PC-9 (cell line): ENCODE data around the gene IGFBP2. TPM values are rescaled to one million over a fixed set of nuclear protein-coding genes. Genes with fewer than 3 reads are reported as not detected.

ENCODE experiments used
- BruUV-seq: library from RNA; stranded (reverse); fragments of 400-500 nt; replicated peaks from 2 replicates; lab custom pipeline; 2021; lab: Mats Ljungman, UMichigan
- CTCF ChIA-PET: fragments of 300-600 bp; sonication (Branson Sonifier 250); formaldehyde crosslinking; loops from one replicate; lab custom pipeline; 2022; ENCODE audit warnings: antibody characterized with exemption; lab: Charles Lee
- POLR2A ChIA-PET: fragments of 300-600 bp; sonication (Branson Sonifier 250); formaldehyde crosslinking; loops from one replicate; lab custom pipeline; 2022; ENCODE audit warnings: antibody characterized with exemption; ENCODE audit not compliant: unreplicated experiment; lab: Charles Lee
- DNase-seq, 2 experiments: peaks; one replicate each; pipeline versions ENCODE4 v3.0.0 to v3.0.0-alpha.2; 2015 to 2022; ENCODE audit warnings: mixed read lengths in 1 of 2
- H2AFZ ChIP-seq: fragments of 200-600 bp; sonication (generic); 2 replicates; pipeline ENCODE4 v1.8.1; 2017; ENCODE audit warnings: antibody characterized with exemption
- H3F3A ChIP-seq: fragments of 200-600 bp; sonication (generic); 2 replicates; pipeline ENCODE4 v1.8.1; 2017; ENCODE audit warnings: antibody characterized with exemption, mild to moderate bottlenecking, low read depth; ENCODE audit not compliant: insufficient read depth
- H3K27ac ChIP-seq: fragments of 200-600 bp; sonication (generic); 2 replicates; pipeline ENCODE4 v1.6.1; 2016; ENCODE audit warnings: mixed run types
- H3K27me3 ChIP-seq: fragments of 200-600 bp; sonication (generic); 2 replicates; pipeline ENCODE4 v1.6.1; 2016; ENCODE audit warnings: low read depth, mixed run types; ENCODE audit not compliant: insufficient read depth
- H3K36me3 ChIP-seq: fragments of 200-600 bp; sonication (generic); 2 replicates; pipeline ENCODE4 v1.6.1; 2016; ENCODE audit warnings: low read depth, mixed run types
- H3K4me1 ChIP-seq: fragments of 200-600 bp; sonication (generic); replicated peaks from 2 replicates; pipeline ENCODE4 v1.6.1; 2016; ENCODE audit warnings: mixed run types; ENCODE audit not compliant: insufficient read depth
- H3K4me2 ChIP-seq: fragments of 200-600 bp; sonication (generic); 2 replicates; pipeline ENCODE4 v1.6.1; 2017; ENCODE audit warnings: mixed run types
- H3K4me3 ChIP-seq: fragments of 200-600 bp; sonication (generic); 2 replicates; pipeline ENCODE4 v1.6.1; 2016; ENCODE audit warnings: mixed run types
- H3K79me2 ChIP-seq: fragments of 200-600 bp; sonication (generic); 2 replicates; pipeline ENCODE4 v1.6.1; 2017; ENCODE audit warnings: low read depth, mixed run types
- H3K9me2 ChIP-seq: fragments of 200-600 bp; sonication (generic); 2 replicates; pipeline ENCODE4 v1.8.1; 2017; ENCODE audit warnings: mild to moderate bottlenecking; ENCODE audit not compliant: insufficient read depth
- H3K9me3 ChIP-seq: fragments of 200-600 bp; sonication (generic); 2 replicates; pipeline ENCODE4 v1.8.1; 2016; ENCODE audit warnings: low read depth; ENCODE audit not compliant: insufficient read depth
- H4K20me1 ChIP-seq: fragments of 200-600 bp; sonication (generic); 2 replicates; pipeline ENCODE4 v1.8.1; 2017; ENCODE audit not compliant: insufficient read depth
- CTCF ChIP-seq: fragments of 200-600 bp; sonication (generic); conservative IDR thresholded peaks from 2 replicates; pipeline ENCODE4 v1.6.1; 2017; ENCODE audit warnings: mixed run types, antibody characterized with exemption, mild to moderate bottlenecking, moderate library complexity
- EZH2 ChIP-seq: fragments of 200-600 bp; sonication (generic); IDR thresholded peaks from 2 replicates; pipeline ENCODE4 v1.8.0; 2017; ENCODE audit warnings: antibody characterized with exemption, low read depth
- intact Hi-C: fragments of 100-400 bp; cut with micrococcal nuclease; formaldehyde crosslinking; loops from one replicate; pipeline ENCODE4 v1.10.0; 2022; ENCODE audit not compliant: unreplicated experiment
- total RNA-seq: library from RNA; stranded (reverse); gene quantifications from 2 replicates; pipeline ENCODE4 v1.2.3, GENCODE V29; 2021

IGFBP2 gene
- total RNA-seq, 1 experiment from 2014 or later: 106 TPM

- CTCF ChIA-PET: no interaction called here
- Histone ChIP-seq H3K79me2 (no peaks in the 10 kb centered on the region), H3K9me2 (no peaks in the 10 kb centered on the region), H4K20me1 (no peaks in the 10 kb centered on the region), H3K4me2 (no peak overlapping the region), H3K4me1 (0 out of 2 replicates have a peak, but pooled peaks cover 3% of the 10 kb centered on the region), H2AFZ (no peak overlapping the region), H3K9me3 (no peaks in the 10 kb centered on the region), H3K27me3 (no peaks in the 10 kb centered on the region), H3K36me3 (no peaks in the 10 kb centered on the region), H3K27ac (no peak overlapping the region), H3K4me3 (no peak overlapping the region), H3F3A (no peaks in the 10 kb centered on the region; the same call in 1 of the 2 replicates)
- POLR2A ChIA-PET: no interaction called here
- no peak for DNase-seq
- intact Hi-C loops: no loop called here
- TF ChIP-seq CTCF: no peak
- TF ChIP-seq EZH2: no peak
- no TSS peak for BruUV-seq
Measured at GRCh38 chr2:216700781-216701180, 67.6 kb downstream of the IGFBP2 start.

GRCh38 chr2:216701544-216701943 lies 68.3 kb downstream of the IGFBP2 start:
- Histone ChIP-seq H3K9me2 (no peaks in the 10 kb centered on the region), H4K20me1 (no peaks in the 10 kb centered on the region), H3K27me3 (no peaks in the 10 kb centered on the region), H3K4me3 (no peak overlapping the region), H3K4me1 (no peaks in the 10 kb centered on the region), H3K79me2 (no peaks in the 10 kb centered on the region), H3K36me3 (no peaks in the 10 kb centered on the region), H2AFZ (no peak overlapping the region), H3K27ac (no peak overlapping the region), H3K4me2 (no peak overlapping the region), H3K9me3 (no peaks in the 10 kb centered on the region), H3F3A (no peaks in the 10 kb centered on the region)
- DNase-seq: no peak
- TF ChIP-seq EZH2 (no peak), CTCF (no peak)
- CTCF ChIA-PET: no interaction called here
- POLR2A ChIA-PET: no interaction called here
- BruUV-seq: no TSS peak
- intact Hi-C loops: no loop called here

- H3K27ac ChIP-seq: no peak overlapping the region
- H3K36me3 ChIP-seq: no peaks in the 10 kb centered on the region
- H4K20me1 ChIP-seq: no peaks in the 10 kb centered on the region
- POLR2A ChIA-PET: no interaction called here
- H3K4me3 ChIP-seq: no peak overlapping the region
- intact Hi-C loops: no loop called here
- TF ChIP-seq CTCF: no peak
- TF ChIP-seq EZH2: no peak
- H3K4me2 ChIP-seq: no peak overlapping the region
- BruUV-seq: no TSS peak
- no peaks in the 10 kb centered on the region for H3K27me3 ChIP-seq
- H3K9me3 ChIP-seq: no peaks in the 10 kb centered on the region
- H3K79me2 ChIP-seq: no peaks in the 10 kb centered on the region
- no peak for DNase-seq
- H3K9me2 ChIP-seq: no peaks in the 10 kb centered on the region
- H2AFZ ChIP-seq: no peak overlapping the region
- H3K4me1 ChIP-seq: no peaks in the 10 kb centered on the region
- CTCF ChIA-PET: interaction anchor here (0.6 to 0.7 kb wide), 2 partner anchors 185 to 1005 kb away, joined by 3 to 7 read pairs; no protein-coding TSS in a partner anchor
- H3F3A ChIP-seq: no peaks in the 10 kb centered on the region
Measured at GRCh38 chr2:216702756-216703155, 69.5 kb downstream of the IGFBP2 start.
